Measurements from ENCODE around the gene RASSF8.

- TF ChIP-seq POLR2A (IDR thresholded peaks at IDR 0.05; ENCODE audit: extremely low read depth, insufficient read length) (no peak), CTCF (IDR thresholded peaks at IDR 0.05; ENCODE audit: low read depth, low read length) (no peak)
These were observed 122.4 kb downstream of the RASSF8 start for GRCh38 chr12:26080911-26081310.
